Fibroblast of upper back skin (primary cell): ENCODE results near the gene MDM2.

Experiments
- DNase-seq: peaks from one replicate; pipeline ENCODE4 v3.0.0-alpha.2; 2013

Gene MDM2

DNA sequence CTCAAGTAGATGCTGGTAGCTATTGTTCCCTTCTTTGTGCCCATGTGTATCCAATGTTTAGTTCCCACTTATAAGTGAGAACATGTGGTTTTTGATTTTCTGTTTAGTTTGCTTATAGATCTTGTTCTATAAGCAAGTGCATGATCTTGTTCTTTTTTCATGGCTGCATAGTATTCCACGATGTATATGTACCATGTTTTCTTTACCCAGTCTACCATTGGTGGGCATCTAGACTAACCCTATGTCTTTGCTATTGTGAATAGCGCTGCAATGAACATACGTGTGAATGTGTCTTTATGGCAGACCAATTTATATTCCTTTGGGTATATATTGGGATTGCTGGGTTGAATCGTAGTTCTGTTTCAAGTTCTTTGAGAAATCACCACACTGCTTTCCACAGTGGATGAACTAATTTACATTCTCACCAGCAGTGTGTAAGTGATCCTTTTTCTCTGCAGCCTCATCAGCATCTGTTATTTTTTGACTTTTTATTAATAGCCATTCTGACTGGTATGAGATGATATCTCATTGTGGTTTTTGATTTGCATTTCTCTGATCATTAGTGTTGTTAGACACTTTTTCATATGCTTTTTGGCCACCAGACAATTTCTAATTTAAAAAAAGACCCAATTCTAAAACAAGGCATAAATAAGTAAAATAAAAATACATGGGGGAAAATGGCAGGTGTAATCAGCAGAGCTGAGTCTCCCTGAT, 74.4 kb downstream of the MDM2 start:
- DNase-seq = no peak

DNA sequence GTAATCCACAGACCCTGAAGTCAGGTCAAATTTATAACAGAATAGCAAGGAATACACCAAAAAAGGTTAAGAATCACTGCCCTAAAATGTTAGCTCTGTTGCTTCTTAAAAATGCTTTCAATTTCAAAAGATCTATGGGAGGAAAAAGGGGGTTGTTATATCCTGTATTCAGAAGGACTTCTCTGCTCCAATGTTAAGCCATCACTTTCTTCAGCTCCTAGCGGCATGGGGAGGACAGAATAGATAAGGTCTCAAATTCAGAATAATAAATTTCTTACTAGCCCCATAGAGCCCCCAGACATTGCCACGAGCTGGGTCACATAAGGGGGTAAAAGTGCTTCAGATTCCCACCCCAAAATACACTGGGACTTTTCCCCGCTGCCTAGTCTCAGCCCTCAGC, 75.2 kb downstream of the MDM2 start:
- DNase-seq = no peak

DNA sequence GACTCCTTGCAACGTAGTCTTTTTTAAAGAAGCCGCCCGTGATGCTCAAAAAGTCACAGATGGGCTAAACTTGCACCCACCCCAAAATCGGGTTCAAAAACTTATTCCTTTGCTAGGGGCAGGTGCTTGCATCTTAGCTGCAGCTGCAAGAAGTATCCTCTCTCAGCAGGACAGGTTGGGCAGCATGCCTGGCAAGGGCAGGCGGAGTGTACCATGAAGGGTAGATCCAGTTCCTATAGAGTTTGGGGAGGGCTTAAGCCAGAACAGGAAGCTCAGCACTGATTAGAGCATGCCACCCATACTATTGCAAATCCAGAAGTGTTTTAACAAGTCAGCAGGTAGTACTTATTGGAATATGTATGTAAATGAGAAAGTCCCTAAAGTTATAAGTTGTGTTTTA, 76.3 kb downstream of the MDM2 start:
- DNase-seq = no peak

DNA sequence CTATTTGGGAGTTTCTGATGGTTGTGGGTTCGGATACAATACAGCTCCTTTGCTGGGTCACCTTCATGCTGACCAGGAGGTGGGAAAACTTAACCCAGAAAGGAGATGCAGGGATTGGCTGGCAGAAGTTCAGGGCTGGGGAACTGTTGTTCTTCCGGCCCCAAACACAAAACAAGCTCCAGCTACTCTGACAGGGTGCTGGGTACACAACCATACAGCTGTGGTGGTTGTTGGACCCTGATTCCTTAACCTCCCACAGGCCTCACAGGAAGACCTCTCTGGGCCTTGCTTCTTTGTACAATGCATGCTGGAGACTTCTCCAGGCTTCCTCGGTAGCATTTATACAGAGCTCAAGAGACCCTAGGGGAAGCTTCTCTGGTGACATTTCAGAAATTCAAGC, 77.4 kb downstream of the MDM2 start:
- no peak for DNase-seq

DNA sequence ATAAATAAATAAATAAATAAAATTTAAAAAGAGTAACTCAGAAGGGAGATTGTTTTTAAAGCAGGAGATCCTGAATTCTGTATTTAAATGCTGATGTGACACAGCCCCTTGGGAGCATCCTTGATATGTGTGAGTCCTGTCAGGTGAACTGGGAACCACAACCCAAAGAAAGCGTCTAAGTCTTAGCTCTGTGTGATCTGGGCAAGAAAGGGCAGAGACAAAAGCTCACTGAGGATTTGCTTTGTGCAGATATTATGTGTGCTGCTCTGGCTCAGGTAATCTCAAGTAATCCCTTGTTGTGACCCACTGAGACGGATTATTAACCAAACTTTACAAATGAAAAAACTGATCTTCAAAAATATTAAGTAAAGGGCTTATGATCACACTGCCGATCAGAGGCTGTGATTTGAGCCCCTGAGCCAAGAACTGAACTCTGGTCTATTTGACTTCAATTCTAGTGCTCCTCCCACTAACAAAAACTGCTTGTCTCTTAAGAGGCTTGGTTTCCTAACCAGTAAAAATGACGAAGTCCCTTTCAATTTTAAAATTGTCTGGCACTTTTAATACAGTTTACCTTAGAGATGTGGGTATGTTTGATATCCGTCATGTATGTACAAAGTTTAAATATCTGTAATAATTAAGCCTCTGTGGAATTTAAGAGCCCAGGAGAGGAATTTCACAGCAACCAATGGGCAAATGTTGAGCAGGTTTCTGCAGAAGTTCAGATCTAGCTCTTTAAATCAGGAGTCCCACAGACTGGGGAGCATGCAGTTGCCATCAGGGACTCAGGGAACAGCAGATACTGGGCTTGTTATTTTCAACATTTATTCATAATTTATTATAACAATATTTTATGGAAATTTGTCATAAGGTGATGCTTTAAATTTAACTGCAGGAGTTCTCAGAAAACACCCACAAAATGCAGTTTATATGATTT, 78.9 kb downstream of the MDM2 start:
- DNase-seq = no peak

DNA sequence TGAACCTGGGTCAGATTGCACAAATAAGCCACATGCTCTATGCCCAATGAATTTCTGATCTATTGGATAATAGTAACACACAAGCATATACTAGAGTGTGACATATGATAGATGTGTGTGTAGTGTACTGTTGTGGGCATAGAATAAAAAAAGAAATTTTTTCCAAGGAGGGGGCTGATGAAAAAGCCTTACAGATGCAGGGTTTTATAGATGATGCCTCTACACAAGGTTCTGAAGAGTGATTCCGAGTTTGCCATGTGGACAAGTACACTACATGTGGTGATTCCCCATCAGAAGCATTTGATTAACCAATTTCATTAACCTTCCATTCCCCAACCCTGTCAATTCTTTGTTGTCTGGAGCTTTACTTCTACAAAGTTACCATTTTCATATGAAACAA, 79.7 kb downstream of the MDM2 start:
- DNase-seq = no peak

DNA sequence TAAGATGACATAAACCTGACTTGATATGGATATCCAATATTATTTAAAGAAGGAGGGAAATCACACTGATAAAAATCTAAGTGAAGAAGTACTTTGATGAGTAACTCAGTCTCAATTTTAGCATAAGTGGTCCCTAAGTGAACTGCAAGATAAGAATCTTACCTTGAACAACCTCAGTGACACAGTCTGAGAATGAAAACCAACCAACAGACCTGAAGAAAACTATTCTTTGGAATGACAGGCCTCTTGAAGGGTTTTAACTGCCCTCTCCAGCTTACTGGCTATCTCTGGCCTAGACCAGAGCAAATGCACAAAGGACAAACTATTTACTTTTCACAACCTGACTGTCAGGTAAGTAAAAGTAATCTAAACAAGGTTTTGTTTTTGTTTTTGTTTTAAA, 80.3 kb downstream of the MDM2 start:
- DNase-seq = no peak

DNA sequence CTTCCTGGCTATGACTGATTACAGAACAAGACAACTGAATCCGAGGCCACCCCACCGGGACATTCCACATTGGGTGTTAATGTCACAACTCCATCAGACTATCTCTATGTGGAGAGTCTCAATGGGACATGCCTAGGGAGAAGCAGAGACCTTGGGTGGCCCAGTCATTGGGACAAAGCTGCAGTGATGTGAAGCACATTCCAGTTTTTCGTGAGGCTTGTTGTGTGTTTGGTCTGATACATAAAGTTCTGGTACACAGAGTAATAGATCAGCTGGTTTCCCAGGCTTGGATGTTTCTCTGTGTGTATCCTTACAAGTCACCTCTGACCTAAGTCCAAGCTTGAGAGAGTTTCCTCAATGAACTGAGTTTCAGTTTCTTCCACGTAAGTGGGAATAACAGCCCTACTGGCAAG, 82.7 kb downstream of the MDM2 start:
- DNase-seq = no peak

DNA sequence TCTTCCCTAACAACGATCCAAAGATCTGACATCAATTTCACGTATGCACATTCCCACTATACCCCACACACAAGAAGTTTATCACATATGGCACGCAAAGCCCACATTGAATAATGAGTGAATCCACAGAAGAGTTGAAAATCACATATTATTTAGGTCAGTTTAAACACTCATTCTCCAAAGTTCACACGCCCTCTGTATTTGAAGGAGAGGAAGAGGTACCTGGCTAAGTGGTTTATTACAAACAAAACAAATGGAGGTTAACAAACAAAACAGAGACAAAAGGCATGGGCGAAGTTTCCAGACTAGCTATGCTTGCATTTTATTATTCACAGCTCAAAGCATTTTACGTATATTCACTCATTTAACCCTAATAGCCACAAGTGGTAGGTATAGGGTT, 83.2 kb downstream of the MDM2 start:
- no peak for DNase-seq

DNA sequence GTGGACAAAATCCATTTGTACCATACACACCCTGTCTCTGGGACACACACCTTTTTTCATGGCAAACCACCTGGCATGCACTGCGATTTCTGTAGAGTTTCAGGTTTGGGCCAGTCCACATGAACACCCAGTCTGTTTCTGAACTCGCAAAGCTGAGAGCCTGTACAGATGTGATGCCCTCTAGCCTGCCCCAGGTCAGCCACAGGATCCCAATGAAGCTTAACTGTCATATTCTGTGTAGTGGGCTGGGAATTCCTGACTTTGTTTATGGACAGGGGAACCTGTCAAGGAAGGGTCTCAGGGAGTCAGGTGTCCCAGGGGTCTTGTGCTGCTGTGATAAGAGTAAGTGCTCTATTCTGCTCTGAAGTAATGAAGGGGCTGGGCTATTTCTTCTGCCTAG, 85.2 kb downstream of the MDM2 start:
- no peak for DNase-seq

DNA sequence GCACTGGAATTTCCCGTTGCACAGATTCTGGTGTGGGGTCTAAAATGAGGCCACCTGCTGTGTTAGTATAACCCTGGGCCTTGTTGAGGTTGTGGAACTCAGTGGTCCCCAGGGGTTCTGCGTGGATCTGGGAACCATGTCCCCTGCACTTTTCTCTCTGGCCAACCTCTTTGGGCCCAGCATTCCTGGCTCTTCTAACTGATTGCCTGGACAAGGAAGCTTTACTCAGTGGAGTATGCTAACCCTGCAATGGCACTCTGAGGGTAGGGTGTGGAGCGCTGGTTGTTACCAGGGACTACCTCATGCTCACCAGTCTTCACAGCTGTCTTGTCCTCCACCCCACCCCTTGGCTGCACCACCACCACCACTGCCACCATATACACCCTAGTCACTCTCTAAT, 85.8 kb downstream of the MDM2 start:
- no peak for DNase-seq

DNA sequence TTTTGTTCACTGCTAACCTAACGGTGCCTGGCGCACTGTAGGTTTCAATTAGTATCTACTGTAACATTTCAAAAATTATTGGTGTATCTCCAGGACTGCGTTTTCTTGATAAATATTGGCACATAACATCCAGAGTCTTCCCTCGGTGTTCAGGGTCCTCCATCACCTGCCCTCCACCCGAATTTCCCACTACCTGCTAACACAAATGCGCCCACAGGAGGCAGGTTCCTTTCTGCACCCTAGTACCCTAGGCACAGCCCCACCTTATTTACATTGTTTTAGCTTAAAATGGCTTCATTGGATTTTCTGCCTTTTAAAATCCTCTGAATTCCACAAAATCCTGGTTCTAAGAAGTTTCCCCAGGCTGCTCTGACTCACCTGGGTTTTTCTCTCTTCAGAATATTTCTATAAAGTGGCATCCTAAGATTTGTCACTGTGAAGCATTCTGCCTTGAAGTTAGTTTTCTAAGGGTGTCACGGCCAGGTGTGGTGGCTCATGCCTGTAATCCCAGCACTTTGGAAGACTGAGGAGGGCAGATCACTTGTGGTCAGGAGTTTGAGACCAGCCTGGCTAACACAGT, 86.4 kb downstream of the MDM2 start:
- no peak for DNase-seq

DNA sequence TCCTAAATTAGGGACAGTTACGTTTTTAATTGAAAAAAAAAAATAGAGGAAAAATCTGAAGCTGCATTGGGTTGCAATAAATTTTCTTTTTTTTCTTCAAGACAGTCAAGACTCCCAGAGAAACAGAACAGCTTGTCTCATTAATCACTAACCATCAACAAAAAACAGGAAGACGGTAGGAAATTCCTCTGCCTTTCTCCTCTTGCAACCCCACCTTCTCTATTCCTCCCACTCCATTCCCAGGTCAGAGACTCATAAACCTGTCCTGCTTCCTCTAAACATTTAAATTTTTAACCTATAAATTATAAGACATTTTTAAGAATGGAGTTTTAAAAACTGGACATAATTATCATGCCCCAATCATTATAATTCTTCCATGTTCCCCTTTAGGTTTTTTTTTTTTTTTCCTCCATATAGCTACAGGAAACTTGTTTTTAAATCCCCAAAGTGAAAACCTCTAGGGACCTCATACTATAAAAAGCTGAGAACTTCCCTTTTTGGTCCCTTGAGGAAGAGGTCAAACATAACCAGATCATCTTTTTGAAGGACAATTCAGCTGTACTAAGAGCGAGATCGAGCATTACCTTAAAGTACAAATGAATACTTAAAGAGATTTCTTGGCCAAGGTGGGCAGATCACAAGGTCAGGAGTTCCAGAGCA, 89.0 kb downstream of the MDM2 start:
- DNase-seq = peak; percentile 8

DNA sequence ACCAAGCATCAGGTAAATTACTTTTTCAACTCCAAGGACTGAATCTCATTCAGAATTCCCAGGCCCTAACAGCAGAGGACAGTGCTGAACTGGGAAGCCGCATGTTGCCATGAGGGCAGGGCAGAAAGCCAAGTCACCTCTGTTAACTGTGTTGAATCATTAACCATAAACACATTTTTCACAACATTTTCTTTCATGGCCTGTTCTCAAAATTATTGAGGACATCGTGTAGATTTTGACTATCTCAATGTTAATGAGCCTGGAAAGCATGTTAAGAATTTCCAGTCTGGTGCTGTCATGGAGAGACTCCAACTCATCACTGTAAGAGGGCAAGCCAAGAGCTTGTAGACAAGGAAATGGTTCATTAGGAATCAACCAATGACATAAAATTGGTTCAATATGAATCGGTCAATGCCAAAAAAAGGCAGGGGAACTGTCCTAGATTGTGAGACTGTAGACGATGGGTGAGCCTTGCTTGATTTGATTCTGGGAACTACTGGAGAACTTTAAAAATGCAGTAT, 91.3 kb downstream of the MDM2 start:
- peak; percentile 93 for DNase-seq

DNA sequence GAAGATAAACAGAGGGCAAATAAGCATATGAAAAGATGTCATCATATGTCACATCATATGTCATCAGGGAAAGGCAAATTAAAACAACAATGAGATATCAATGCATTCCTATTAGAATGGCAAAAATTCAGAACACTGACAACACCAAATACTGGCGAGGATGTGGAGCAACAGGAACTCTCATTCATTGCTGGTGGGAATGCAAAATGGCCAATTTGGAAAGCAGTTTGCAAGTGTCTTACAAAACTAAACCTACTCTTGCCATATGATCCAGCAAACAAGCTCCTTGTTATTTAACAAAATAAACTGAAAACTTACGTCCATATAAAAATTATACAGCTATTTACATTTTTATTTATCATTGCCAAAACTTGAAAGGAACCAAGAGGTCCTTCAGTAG, 92.3 kb downstream of the MDM2 start:
- no peak for DNase-seq
